Measurements from ENCODE around the gene ZNF775. TPM values are rescaled to one million over a fixed set of nuclear protein-coding genes. Genes with fewer than 3 reads are reported as not detected.

The ZNF775 gene
- total RNA-seq, 6 experiments from 2014 or later: 0.44 to 1.6 (median 0.96) TPM

DNA sequence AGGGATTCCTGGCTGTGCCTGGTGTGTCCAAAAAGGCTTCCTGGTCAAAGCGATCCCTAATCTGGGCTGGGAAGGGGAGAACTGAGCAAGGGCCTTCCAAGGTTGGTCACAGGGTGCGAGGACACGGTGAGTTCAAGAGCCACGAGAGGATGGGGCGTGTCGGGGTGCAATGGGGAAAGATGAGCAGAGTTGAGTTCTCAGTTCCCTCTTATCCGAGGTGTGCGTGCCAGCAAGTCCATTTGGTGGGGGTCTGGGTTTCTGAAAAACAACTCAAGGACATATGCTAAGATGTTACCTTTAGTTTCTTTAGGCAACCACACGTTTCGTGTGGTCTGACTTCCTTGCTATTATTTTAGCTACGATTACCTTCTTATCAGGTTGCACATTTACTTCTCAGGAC lies 1.3 kb downstream of the ZNF775 start:
- Histone ChIP-seq H3K27ac (no peak overlapping the region), H3K4me3 (no peak overlapping the region), H3K27me3 (no peaks in the 10 kb centered on the region), H3K9me3 (no peaks in the 10 kb centered on the region), H3K4me1 (peaks cover 0 to 56% (median 17%) of the 10 kb centered on the region in 4 donors), H3K36me3 (no peaks in the 10 kb centered on the region)
- WGBS (ENCODE audit: insufficient coverage, low coverage, low lambda C conversion rate, missing lambda C conversion rate): 82% methylated on average over 10 of the region's 11 CpGs
- ATAC-seq: no peak
- DNase-seq: no peak
- no peak for TF ChIP-seq CTCF (IDR thresholded peaks at IDR 0.05)
- no peak for TF ChIP-seq POLR2A (IDR thresholded peaks at IDR 0.05)
- intact Hi-C loops (cut with DNase I): no loop called here

GRCh38 chr7:150381096-150381495 lies 2.0 kb downstream of the ZNF775 start:
- WGBS (ENCODE audit: insufficient coverage, low coverage, low lambda C conversion rate, missing lambda C conversion rate): 92% methylated on average over 9 of the region's 9 CpGs
- ATAC-seq (no peak), DNase-seq (no peak)
- H3K4me1 ChIP-seq: peaks cover 0 to 55% (median 20%) of the 10 kb centered on the region in 4 donors
- H3K27me3 ChIP-seq: no peaks in the 10 kb centered on the region
- no peaks in the 10 kb centered on the region for H3K9me3 ChIP-seq
- H3K27ac ChIP-seq: no peak overlapping the region
- intact Hi-C loops (cut with DNase I): no loop called here
- TF ChIP-seq POLR2A (IDR thresholded peaks at IDR 0.05): no peak
- no peak for TF ChIP-seq CTCF (IDR thresholded peaks at IDR 0.05)
- no peak overlapping the region for H3K4me3 ChIP-seq
- H3K36me3 ChIP-seq: no peaks in the 10 kb centered on the region

DNA sequence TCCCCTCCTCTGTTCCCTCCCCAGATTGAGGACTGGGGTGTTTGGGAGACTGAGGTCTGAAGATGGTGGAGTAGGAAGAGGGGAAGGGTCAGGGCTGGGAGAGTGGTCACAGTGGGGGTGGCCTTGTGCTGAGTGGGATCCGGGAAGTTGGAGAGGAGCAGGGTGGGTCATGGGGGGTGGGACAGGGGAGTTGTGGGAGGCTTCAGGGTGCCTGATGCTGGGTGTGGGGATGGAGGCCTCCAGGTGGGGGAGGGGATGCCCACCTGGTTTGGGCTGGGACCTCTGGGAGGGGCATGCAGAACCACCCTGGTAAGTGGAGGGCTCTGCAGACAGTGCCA lies 2.6 kb downstream of the ZNF775 start:
- ATAC-seq: no peak

DNA sequence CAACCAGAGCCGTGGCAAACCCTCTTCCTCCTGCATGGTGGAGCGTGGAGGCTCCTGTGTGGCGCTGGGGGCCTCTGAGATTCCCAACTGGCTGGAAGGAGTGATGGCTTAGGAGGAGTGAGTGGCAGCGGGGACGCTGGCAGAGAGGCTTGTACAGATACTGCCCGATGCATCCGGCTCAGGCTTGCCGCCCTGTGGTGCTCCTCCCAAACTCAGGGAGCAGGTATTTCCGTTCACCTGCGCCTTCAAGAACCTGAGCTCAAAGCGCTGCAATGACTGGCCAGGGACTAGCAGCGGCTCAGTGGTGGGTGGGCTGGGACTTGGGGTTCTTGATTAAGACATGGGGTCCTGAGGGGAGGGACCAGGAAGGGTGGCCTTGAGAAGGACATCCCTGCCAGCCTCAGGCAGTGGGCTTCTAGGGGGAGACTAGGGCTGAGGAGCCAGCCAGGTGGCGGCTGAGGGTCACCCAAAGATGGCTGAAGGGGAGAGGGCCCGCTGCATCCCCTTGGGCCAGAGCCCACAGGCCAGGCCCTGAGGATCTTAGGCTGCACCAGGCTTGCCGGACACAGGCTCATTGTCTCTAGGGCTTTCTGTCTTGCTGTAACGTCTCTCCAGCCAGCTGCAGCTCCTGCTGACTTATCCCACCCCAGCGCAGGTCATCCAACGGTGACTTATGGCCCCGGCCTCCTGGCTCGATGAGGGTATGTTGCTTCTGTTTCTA lies 3.2 kb downstream of the ZNF775 start:
- 96% methylated on average over 5 of the region's 20 CpGs for WGBS (ENCODE audit: insufficient coverage, low coverage, low lambda C conversion rate, missing lambda C conversion rate)
- intact Hi-C loops (cut with DNase I): no loop called here
- no peak for TF ChIP-seq POLR2A (IDR thresholded peaks at IDR 0.05)
- TF ChIP-seq CTCF (IDR thresholded peaks at IDR 0.05): no peak

More for the DNA sequence above, 2.6 kb downstream of the ZNF775 start:
- Histone ChIP-seq H3K9me3 (no peaks in the 10 kb centered on the region), H3K27ac (no peak overlapping the region), H3K4me3 (no peak overlapping the region), H3K4me1 (peaks cover 0 to 55% (median 20%) of the 10 kb centered on the region in 4 donors), H3K27me3 (no peaks in the 10 kb centered on the region), H3K36me3 (no peaks in the 10 kb centered on the region)
- intact Hi-C loops (cut with DNase I): no loop called here
- TF ChIP-seq CTCF (IDR thresholded peaks at IDR 0.05) (no peak), POLR2A (IDR thresholded peaks at IDR 0.05) (no peak)
- 100% methylated on average over 1 of the region's 1 CpG for WGBS (ENCODE audit: insufficient coverage, low coverage, low lambda C conversion rate, missing lambda C conversion rate)
- no peak for DNase-seq

More for the DNA sequence above, 3.2 kb downstream of the ZNF775 start:
- H3K9me3 ChIP-seq: no peaks in the 10 kb centered on the region
- no peaks in the 10 kb centered on the region for H3K27me3 ChIP-seq
- H3K36me3 ChIP-seq: no peaks in the 10 kb centered on the region
- DNase-seq (no peak), ATAC-seq (no peak)
- H3K27ac ChIP-seq: no peak overlapping the region
- H3K4me3 ChIP-seq: no peak overlapping the region
- peaks cover 0 to 50% (median 17%) of the 10 kb centered on the region in 4 donors for H3K4me1 ChIP-seq

All from right lobe of liver (tissue), 6 donors.